HuH-7.5 (cell line): ENCODE measurements around the gene OR5C1.
"Not testable (repeated sequence)": the region's sequence is repeated elsewhere in the genome, so short reads cannot be mapped to it uniquely, and the experiment has no call there.

Experiments
- DNase-seq: peaks from one replicate; pipeline ENCODE4 v3.0.0; 2011; ENCODE audit warnings: low spot score

OR5C1 gene

GRCh38 chr9:122810306-122810946, 21.7 kb downstream of the OR5C1 start:
- DNase-seq = peak; percentile 70

DNA sequence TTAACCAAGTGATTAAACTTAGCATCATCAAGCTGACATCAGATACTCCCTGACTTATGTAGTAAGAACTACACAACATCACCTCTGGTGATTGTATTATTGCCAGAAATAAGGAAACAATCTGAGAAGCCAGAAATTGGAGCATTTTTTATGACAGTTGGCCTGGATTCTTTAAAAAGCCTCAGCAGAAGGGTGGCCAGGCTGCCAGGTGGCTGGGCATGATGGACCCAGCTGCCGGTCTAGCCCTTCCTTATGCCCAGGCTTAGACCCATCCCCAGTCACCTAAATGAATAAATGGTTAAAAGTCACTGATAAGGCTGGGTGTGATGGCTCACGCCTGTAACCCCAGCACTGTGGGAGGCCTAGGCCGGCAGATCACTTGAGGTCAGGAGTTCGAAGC, 24.0 kb downstream of the OR5C1 start:
- no peak for DNase-seq

DNA sequence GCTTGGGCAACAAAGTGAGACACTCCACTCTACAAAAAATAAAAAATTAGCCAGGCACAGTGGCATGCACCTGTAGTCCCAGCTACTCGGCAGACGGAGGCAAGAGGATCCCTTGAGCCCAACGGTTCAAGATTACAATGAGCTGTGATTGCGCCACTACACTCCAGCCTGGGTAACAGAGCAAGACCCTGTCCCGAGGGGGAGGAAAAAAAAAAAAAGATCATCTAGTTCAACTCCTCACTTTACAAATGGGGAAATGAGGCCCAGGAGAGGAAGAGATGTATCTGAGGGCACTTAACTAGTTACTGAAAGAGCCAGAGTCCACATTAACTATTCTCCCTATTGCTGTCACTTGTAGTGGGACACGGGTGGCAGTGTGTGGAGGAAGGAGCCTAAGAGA, 25.8 kb downstream of the OR5C1 start:
- DNase-seq = no peak

DNA sequence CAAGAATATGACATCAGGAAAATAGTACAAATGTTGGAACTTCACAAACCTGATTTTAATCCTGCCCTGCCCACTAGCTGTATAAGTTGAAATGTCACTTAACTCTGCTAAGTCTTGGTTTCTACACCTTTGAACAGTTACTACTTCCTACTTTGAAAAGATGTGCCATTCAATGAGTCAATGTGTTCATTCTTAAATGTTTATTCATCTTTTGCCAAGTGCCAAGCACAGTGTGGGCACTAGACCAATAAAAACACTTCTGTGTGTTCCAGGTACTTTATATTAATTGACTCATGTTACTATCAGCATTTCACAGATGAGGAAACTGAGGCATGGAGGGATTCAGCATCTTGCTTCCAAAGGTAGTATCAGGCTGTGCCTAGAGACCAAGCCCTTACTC, 26.8 kb downstream of the OR5C1 start:
- no peak for DNase-seq

- no peak for DNase-seq
These were observed 27.6 kb downstream of the OR5C1 start for GRCh38 chr9:122816163-122816867.

DNA sequence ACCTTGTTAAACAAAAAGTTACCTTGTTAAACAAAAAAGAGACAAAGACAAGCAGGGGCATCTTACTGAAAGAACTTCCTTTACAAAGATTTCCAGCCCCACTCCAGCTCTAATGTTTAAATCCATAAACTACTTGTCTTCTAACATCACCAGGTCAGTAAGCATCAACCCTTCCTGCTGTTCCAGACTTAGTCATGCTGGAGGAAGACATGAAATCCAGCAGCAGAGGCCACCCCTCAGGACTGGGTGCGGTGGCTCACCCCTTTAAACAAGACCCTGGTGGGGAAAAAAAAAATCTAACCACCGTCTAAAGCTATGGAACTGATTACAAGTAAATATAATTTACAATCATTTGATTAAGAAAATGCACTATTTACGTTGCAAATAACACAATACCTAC, 30.6 kb downstream of the OR5C1 start:
- no peak for DNase-seq

- no peak for DNase-seq
These were observed 31.2 kb downstream of the OR5C1 start for GRCh38 chr9:122819791-122820489.

DNA sequence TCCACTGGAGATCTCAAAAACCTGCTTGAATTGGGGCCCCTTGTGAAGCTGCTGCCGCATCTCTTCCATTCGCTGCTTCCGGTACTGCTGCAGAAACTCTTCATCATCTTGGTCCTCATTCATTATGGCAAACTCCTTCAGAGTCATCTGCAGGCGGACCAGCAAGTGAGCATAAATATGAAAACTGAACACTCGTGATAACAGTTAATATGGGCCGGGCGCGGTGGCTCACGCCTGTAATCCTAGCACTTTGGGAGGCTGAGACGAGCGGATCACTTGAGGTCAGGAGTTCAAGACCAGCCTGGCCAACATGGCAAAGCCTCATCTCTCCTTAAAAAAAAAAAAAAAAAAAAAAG, 31.7 kb downstream of the OR5C1 start:
- no peak for DNase-seq

GRCh38 chr9:122821278-122821943, 32.7 kb downstream of the OR5C1 start:
- no peak for DNase-seq

GRCh38 chr9:122822056-122822455, 33.3 kb downstream of the OR5C1 start:
- no peak for DNase-seq

DNA sequence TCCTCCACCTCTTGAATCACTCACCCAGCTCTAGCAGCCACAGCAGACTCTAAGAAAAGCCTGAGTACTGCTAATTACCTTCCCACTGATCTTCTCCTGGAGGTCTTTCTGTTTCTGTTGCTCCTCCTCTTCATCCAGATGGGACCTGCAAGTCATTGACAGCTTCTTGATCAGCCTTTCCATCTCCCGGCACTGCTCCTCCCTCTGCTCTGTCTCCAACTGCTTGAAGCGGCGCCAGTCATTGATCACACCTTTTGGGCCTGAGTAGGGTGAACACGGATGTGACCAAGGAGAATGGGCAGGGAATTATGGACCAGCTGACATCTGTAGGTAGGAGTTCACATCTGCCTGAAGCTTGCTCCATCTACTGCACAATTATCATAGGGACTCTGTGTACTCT, 34.2 kb downstream of the OR5C1 start:
- no peak for DNase-seq

DNA sequence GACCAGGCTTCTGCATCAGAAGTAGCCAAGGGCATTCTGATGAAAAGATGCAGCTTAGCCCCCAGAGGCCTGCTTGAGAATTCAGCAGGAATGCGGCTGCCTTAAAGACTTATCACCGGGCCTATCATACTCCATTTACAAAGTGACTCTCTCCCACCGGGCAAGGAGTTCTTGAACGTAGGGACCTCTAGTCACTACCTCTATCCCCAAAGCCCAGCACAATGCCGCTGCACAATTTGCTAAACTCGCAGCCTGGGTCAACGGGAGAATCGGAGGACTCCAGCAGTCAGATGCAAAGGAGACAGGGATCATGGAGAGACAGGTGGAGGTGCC, 39.0 kb downstream of the OR5C1 start:
- DNase-seq = no peak

GRCh38 chr9:122828965-122829284, 40.2 kb downstream of the OR5C1 start:
- DNase-seq = not testable (repeated sequence)

DNA sequence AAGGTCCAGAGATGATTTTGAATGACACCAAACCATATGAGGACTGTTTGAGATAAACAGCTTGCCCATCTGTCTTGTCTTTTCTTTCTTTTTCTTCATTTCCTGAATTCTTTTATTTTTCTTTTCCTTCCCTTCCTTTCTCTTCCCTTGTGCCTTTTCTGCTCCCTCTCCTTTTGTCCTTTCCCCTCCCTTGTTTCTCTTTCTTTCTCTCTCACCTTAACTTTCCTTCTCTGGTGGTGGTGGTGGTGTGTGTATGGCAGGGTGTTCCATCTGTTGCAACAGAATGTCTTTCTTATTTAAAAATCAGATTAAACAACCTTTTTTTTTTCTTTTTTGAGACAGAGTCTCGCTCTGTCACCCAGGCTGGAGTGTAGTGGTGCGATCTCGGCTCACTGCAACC, 43.5 kb downstream of the OR5C1 start:
- no peak for DNase-seq

DNA sequence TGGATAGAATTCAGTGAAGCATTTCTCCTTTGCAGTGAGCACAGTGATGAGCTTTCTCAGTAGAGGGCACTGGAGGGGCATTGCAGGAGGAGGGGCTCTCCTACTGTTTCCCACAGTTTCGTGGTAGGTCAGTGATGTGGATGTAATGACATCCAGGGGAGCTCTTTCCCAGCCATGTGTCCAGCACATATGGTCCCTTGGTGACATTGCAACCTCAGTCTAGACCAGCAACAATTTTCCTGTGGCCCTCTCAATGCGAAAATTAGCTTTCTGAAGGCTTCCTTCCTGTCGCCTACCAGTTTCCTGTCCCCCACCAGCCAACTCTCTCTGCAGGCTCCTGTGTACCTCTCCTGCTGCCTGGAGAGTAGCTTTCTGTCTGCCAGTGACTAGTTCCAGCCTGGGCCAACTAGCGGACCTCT, 46.6 kb downstream of the OR5C1 start:
- DNase-seq = no peak

- DNase-seq = no peak
These were observed 48.6 kb downstream of the OR5C1 start for GRCh38 chr9:122837266-122837850.

- not testable (repeated sequence) for DNase-seq
These were observed 49.7 kb downstream of the OR5C1 start for GRCh38 chr9:122838441-122838840.
